Panc1 (cell line): ENCODE data around the gene UBL7. TPM values are rescaled to one million over a fixed set of nuclear protein-coding genes. Genes with fewer than 3 reads are reported as not detected.

Source experiments
- ATAC-seq: fragments of 200-7000 bp; cut with Tn5 transposase; 2 replicates; pipeline ENCODE4 v1.9.1; 2020; ENCODE audit warnings: mild to moderate bottlenecking, moderate library complexity
- BruUV-seq: library from RNA; stranded (reverse); fragments of 400-500 nt; replicated peaks from 2 replicates; lab custom pipeline; 2021; lab: Mats Ljungman, UMichigan
- CTCF ChIA-PET: fragments of 300-600 bp; sonication (Branson Sonifier 250); formaldehyde crosslinking; loops from one replicate; lab custom pipeline; 2022; ENCODE audit warnings: antibody characterized with exemption; lab: Charles Lee
- POLR2A ChIA-PET: fragments of 300-600 bp; sonication (Branson Sonifier 250); formaldehyde crosslinking; loops from one replicate; lab custom pipeline; 2022; ENCODE audit warnings: antibody characterized with exemption; lab: Charles Lee
- DNase-seq: peaks from one replicate; pipeline ENCODE4 v3.0.0-alpha.2; 2010; ENCODE audit warnings: low read depth, low spot score
- H3K27ac ChIP-seq: 2 replicates; pipeline ENCODE4 v1.5.1; 2011; ENCODE audit warnings: mild to moderate bottlenecking, low read length, inconsistent platforms
- H3K27me3 ChIP-seq: fragments of 200-500 bp; sonication (Bioruptor generic); 2 replicates; pipeline ENCODE4 v1.6.0; 2014; ENCODE audit warnings: low read length, inconsistent platforms; ENCODE audit not compliant: control insufficient read depth, insufficient read depth
- H3K36me3 ChIP-seq: fragments of 200-500 bp; sonication (Bioruptor generic); 2 replicates; pipeline ENCODE4 v1.5.1; 2014; ENCODE audit warnings: inconsistent platforms, mild to moderate bottlenecking, low read length, moderate library complexity; ENCODE audit not compliant: control insufficient read depth, insufficient read depth
- H3K4me1 ChIP-seq: 2 replicates; pipeline ENCODE4 v1.5.1; 2011; ENCODE audit warnings: inconsistent platforms, mild to moderate bottlenecking, low read length, moderate library complexity; ENCODE audit not compliant: control insufficient read depth, insufficient read depth
- H3K4me3 ChIP-seq, 2 experiments: 2 replicates each; pipeline ENCODE4 v1.5.1; 2011 to 2012; ENCODE audit warnings: low read depth in 2 of 2, low read length in 2 of 2, mild to moderate bottlenecking in 2 of 2, inconsistent platforms in 1 of 2, moderate library complexity in 1 of 2
- H3K9me3 ChIP-seq: fragments of 200-500 bp; sonication (Bioruptor generic); 2 replicates; pipeline ENCODE4 v1.5.1; 2014; ENCODE audit warnings: low read depth, mild to moderate bottlenecking, inconsistent platforms, low read length, moderate library complexity; ENCODE audit not compliant: control insufficient read depth, insufficient read depth
- CTCF ChIP-seq: fragments of 450-650 bp; IDR thresholded peaks from 2 replicates; pipeline ENCODE4 v1.5.1; 2017; ENCODE audit warnings: mild to moderate bottlenecking
- POLR2AphosphoS5 ChIP-seq: IDR thresholded peaks from 2 replicates; pipeline ENCODE4 v1.6.1; 2012; ENCODE audit warnings: mild to moderate bottlenecking, low read depth, low read length, moderate library complexity
- SIN3A ChIP-seq: IDR thresholded peaks from 2 replicates; pipeline ENCODE4 v1.6.1; 2012; ENCODE audit warnings: low read depth, mild to moderate bottlenecking, low read length, moderate library complexity, borderline replicate concordance; ENCODE audit not compliant: insufficient read depth
- TCF7L2 ChIP-seq: IDR thresholded peaks from 2 replicates; pipeline ENCODE4 v1.6.1; 2011; ENCODE audit warnings: mild to moderate bottlenecking, low read depth, low read length, inconsistent platforms
- in situ Hi-C: cut with HindIII; loops from 2 replicates; pipeline ENCODE4 v1.10.0; 2016; ENCODE audit warnings: low sequenced_read_pairs, low pct_unique_long_range_greater_than_20kb
- intact Hi-C: fragments of 100-400 bp; cut with micrococcal nuclease; formaldehyde crosslinking; loops from one replicate; pipeline ENCODE4 v1.10.0; 2022; ENCODE audit not compliant: unreplicated experiment
- total RNA-seq: library from RNA; stranded (reverse); gene quantifications from one replicate; pipeline ENCODE4 v1.2.1, GENCODE V29; 2021; ENCODE audit not compliant: unreplicated experiment
- TF ChIP-seq, protein P1 (sequence below), 2 experiments: IDR thresholded peaks; 2 replicates each; pipeline ENCODE4 v1.6.1; 2011 to 2012; ENCODE audit warnings: low read depth in 2 of 2, control low read depth in 1 of 2, low read length in 1 of 2, mild to moderate bottlenecking in 1 of 2, moderate library complexity in 1 of 2; ENCODE audit not compliant: insufficient read depth in 1 of 2

The UBL7 gene
- total RNA-seq, 1 experiment from 2014 or later = 68.5 TPM

DNA sequence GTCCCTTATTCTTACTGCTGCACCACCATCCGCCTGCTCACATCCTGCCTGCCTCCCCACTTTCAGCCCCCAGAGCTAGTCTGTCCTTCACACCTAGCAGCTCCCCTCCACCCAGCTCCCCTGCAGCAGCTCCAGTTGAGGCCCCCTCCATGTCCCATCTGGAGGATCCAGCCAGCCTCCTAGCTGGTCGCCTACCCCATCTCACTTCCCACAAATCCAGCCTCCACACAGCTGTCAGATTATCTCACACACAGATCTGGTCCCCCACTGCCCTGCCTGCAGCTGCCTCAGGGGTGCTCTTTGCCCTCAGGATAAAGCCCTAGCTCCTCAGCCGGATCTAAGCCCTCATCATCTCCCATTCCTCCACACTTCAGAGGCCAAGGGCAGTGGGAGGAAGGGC, 18.4 kb downstream of the UBL7 start:
- DNase-seq (no peak), ATAC-seq (no peak)
- Histone ChIP-seq H3K27me3 (no peaks in the 10 kb centered on the region), H3K4me3 (no peak overlapping the region), H3K36me3 (no peaks in the 10 kb centered on the region), H3K4me1 (no peaks in the 10 kb centered on the region), H3K27ac (no peak overlapping the region), H3K9me3 (no peaks in the 10 kb centered on the region)
- TF ChIP-seq SIN3A = no peak
- TF ChIP-seq, protein P1, sequence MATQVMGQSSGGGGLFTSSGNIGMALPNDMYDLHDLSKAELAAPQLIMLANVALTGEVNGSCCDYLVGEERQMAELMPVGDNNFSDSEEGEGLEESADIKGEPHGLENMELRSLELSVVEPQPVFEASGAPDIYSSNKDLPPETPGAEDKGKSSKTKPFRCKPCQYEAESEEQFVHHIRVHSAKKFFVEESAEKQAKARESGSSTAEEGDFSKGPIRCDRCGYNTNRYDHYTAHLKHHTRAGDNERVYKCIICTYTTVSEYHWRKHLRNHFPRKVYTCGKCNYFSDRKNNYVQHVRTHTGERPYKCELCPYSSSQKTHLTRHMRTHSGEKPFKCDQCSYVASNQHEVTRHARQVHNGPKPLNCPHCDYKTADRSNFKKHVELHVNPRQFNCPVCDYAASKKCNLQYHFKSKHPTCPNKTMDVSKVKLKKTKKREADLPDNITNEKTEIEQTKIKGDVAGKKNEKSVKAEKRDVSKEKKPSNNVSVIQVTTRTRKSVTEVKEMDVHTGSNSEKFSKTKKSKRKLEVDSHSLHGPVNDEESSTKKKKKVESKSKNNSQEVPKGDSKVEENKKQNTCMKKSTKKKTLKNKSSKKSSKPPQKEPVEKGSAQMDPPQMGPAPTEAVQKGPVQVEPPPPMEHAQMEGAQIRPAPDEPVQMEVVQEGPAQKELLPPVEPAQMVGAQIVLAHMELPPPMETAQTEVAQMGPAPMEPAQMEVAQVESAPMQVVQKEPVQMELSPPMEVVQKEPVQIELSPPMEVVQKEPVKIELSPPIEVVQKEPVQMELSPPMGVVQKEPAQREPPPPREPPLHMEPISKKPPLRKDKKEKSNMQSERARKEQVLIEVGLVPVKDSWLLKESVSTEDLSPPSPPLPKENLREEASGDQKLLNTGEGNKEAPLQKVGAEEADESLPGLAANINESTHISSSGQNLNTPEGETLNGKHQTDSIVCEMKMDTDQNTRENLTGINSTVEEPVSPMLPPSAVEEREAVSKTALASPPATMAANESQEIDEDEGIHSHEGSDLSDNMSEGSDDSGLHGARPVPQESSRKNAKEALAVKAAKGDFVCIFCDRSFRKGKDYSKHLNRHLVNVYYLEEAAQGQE (IDR thresholded peaks at IDR 0.05; ENCODE audit: insufficient read depth in 1 of 2, low read depth in 2 of 2, low read length in 1 of 2) = no peak
- no peak for TF ChIP-seq POLR2AphosphoS5
- no peak for TF ChIP-seq TCF7L2
- no peak for TF ChIP-seq CTCF
- BruUV-seq = no TSS peak
- POLR2A ChIA-PET = no interaction called here
- CTCF ChIA-PET = interaction anchor here (0.5 to 0.6 kb wide), 2 partner anchors 12 to 434 kb away, joined by 5 to 10 read pairs; no protein-coding TSS in a partner anchor
- in situ Hi-C loops = no loop called here
- intact Hi-C loops = no loop called here

GRCh38 chr15:74442063-74442462, 18.9 kb downstream of the UBL7 start:
- in situ Hi-C loops = no loop called here
- Histone ChIP-seq H3K9me3 (no peaks in the 10 kb centered on the region), H3K4me1 (no peaks in the 10 kb centered on the region), H3K27ac (no peak overlapping the region), H3K36me3 (no peaks in the 10 kb centered on the region), H3K4me3 (no peak overlapping the region), H3K27me3 (no peaks in the 10 kb centered on the region)
- no peak for DNase-seq
- no TSS peak for BruUV-seq
- POLR2A ChIA-PET = no interaction called here
- CTCF ChIA-PET = interaction anchor here (0.6 kb wide), 1 partner anchor 12 kb away, joined by 5 read pairs; no protein-coding TSS in a partner anchor
- intact Hi-C loops = no loop called here
- ATAC-seq = no peak
- TF ChIP-seq, protein P1 (IDR thresholded peaks at IDR 0.05; ENCODE audit: insufficient read depth in 1 of 2, low read depth in 2 of 2, low read length in 1 of 2) = no peak
- TF ChIP-seq TCF7L2 = no peak
- TF ChIP-seq CTCF = no peak
- no peak for TF ChIP-seq POLR2AphosphoS5
- no peak for TF ChIP-seq SIN3A
